SH-SY5Y (cell line): ENCODE data around the gene APOBEC2.

Experiments used
- GATA2 ChIP-seq: IDR thresholded peaks from 2 replicates; pipeline ENCODE4 v1.6.1; 2011; ENCODE audit warnings: mild to moderate bottlenecking, low read depth, low read length
- GATA3 ChIP-seq: IDR thresholded peaks from 2 replicates; pipeline ENCODE4 v1.6.1; 2011; ENCODE audit warnings: low read depth, mild to moderate bottlenecking, low read length, moderate library complexity

DNA sequence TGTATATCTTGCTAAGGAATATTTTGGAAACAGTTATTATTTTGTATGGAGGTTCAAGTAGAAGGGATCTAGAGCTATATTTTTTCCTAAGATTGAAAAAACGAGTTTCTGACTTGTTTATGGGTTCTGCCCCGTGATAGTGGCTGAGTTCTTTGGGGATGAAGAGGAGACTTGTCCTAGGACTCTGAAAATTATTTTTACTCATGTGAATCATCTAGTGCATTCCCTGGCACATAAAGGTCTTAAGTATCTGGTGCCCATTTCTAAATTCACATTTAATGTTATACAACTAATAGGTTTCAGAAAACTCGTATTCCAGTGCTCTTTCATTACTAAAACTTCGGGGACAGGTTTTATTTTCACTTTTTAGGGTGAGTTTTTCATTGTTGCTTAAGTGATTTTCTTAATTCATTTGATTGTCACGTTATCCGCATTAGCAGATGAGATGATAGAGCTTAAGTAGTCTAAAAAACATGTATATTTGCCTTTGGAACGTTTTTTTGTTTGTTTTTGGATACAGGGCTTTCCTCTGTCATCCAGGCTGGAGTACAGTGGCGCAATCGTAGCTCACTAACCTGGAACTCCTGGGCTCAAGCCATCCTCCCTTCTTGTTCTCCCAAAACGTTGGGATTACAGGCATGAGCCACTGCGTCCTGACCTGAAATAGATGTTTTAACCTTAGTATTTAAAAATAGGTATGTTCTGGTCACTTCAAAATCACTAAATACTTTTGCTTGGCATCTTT, 21.9 kb downstream of the APOBEC2 start:
- TF ChIP-seq GATA2 (no peak), GATA3 (no peak)
